ENCODE data around the gene DCUN1D4. TPM values are rescaled to one million over a fixed set of nuclear protein-coding genes. Genes with fewer than 3 reads are reported as not detected.

The DCUN1D4 gene
- total and polyA plus RNA-seq, 4 donors, result 15.2 to 33.9 (median 21.8) TPM

DNA sequence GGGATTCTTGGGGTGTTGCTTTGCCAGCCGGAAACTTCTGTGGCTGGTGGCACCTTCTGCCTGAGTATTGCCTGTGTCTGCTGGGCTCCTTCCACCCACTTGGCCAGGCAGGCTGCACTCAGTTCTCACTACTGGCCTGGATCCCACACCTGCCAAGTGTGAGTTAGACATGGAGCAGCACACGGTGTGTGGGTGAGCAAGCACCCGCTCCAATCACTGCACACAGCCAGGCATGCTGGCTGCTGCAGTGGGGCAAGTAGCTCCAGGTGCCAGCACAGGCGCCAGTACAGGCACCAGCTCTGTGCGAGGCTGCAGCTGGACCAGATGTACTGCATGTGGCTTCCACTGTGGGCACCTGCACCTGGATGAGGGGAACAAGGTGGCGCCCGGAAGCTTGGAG lies 23.9 kb downstream of the DCUN1D4 start:
- peaks cover 3 to 43% (median 24%) of the 10 kb centered on the region in 4 donors for H3K4me1 ChIP-seq (ENCODE audit: control insufficient read depth in 4 of 4, insufficient read depth in 4 of 4, low read length in 3 of 4)
- H3K9me3 ChIP-seq (ENCODE audit: control insufficient read depth in 4 of 4, low read length in 3 of 4), result no peaks in the 10 kb centered on the region
- peaks cover 6 to 27% (median 19%) of the 10 kb centered on the region in 4 donors for H3K36me3 ChIP-seq (ENCODE audit: control insufficient read depth in 4 of 4, insufficient read depth in 3 of 4, low read depth in 1 of 4, low read length in 3 of 4)
- no peak for DNase-seq (ENCODE audit: low spot score)
- no peaks in the 10 kb centered on the region for H3K27me3 ChIP-seq (ENCODE audit: control insufficient read depth in 4 of 4, insufficient read depth in 4 of 4, low read length in 3 of 4)
- no peak overlapping the region for H3K9ac ChIP-seq (ENCODE audit: low read depth in 1 of 2, low read length in 2 of 2)
- 93% methylated on average over 7 of the region's 7 CpGs for WGBS
- H3K27ac ChIP-seq (ENCODE audit: low read depth in 1 of 2, low read length in 2 of 2), result no peak overlapping the region
- TF ChIP-seq YY1 (IDR thresholded peaks at IDR 0.05) (no peak), SP1 (IDR thresholded peaks at IDR 0.05) (no peak), HNF4A (conservative IDR thresholded peaks at IDR 0.05) (no peak), CTCF (IDR thresholded peaks at IDR 0.05; ENCODE audit: low read depth, low read length, missing input control) (no peak), GABPA (IDR thresholded peaks at IDR 0.05 in 1 of 2, conservative IDR thresholded peaks at IDR 0.05 in 1 of 2) (no peak), HNF4G (IDR thresholded peaks at IDR 0.05) (no peak), JUND (IDR thresholded peaks at IDR 0.05) (no peak), TAF1 (conservative IDR thresholded peaks at IDR 0.05) (no peak)
- no peak overlapping the region for H3K4me3 ChIP-seq (ENCODE audit: low read depth in 1 of 3, low read length in 3 of 3)

DNA sequence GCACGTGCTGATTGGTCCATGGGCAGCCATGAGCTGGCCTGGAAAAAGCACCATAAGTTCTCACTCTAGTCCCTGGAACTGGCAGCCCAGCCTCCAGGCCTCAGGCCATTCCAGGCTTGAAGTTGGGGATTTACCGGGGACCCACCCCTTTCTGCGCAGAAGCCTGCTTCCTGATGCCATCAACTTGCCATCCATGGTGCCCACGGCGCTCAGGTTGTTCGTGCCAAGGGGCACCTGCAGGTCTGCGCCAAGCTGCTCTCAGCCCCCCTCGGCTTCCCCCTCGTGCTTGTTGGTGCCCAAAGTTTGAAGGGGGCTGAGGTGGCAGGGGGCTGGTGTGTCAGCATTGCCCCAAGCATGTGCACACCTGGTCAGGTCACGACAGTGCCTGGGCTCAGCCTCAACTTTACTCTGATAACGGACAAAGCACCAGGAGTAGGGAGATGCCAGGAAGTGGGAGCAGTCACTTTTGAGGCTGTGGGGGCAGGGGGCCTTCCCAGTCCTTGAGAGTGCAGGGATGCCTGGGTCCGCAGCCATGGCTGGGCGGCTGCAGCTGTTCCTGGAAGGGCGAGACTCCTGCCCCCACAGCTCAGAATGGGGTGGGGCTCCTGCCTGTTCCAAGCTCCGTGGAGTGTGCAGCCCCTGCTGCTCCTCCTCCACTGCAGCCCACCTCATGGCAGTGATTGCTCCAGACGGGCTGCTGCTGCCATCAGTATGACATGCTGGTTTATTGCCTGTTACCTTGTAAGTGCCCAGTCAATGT lies 24.9 kb downstream of the DCUN1D4 start:
- 97% methylated on average over 16 of the region's 16 CpGs for WGBS
- Histone ChIP-seq H3K36me3 (ENCODE audit: control insufficient read depth in 4 of 4, insufficient read depth in 3 of 4, low read depth in 1 of 4, low read length in 3 of 4) (peaks cover 6 to 27% (median 21%) of the 10 kb centered on the region in 4 donors), H3K27ac (ENCODE audit: low read depth in 1 of 2, low read length in 2 of 2) (no peak overlapping the region), H3K9me3 (ENCODE audit: control insufficient read depth in 4 of 4, low read length in 3 of 4) (no peaks in the 10 kb centered on the region), H3K9ac (ENCODE audit: low read depth in 1 of 2, low read length in 2 of 2) (no peak overlapping the region), H3K4me1 (ENCODE audit: control insufficient read depth in 4 of 4, insufficient read depth in 4 of 4, low read length in 3 of 4) (peaks cover 3 to 42% (median 30%) of the 10 kb centered on the region in 4 donors), H3K27me3 (ENCODE audit: control insufficient read depth in 4 of 4, insufficient read depth in 4 of 4, low read length in 3 of 4) (no peaks in the 10 kb centered on the region), H3K4me3 (ENCODE audit: low read depth in 1 of 3, low read length in 3 of 3) (no peak overlapping the region)
- no peak for DNase-seq (ENCODE audit: low spot score)
- TF ChIP-seq RAD21 (IDR thresholded peaks at IDR 0.05) (no peak), FOXA2 (IDR thresholded peaks at IDR 0.05) (no peak), JUND (IDR thresholded peaks at IDR 0.05) (no peak), MAX (IDR thresholded peaks at IDR 0.05) (no peak), TAF1 (conservative IDR thresholded peaks at IDR 0.05) (no peak), RXRA (IDR thresholded peaks at IDR 0.05) (no peak), FOXA1 (IDR thresholded peaks at IDR 0.05) (no peak), GABPA (IDR thresholded peaks at IDR 0.05 in 1 of 2, conservative IDR thresholded peaks at IDR 0.05 in 1 of 2) (no peak), HNF4G (IDR thresholded peaks at IDR 0.05) (no peak), CTCF (IDR thresholded peaks at IDR 0.05; ENCODE audit: low read depth, low read length, missing input control) (no peak), NR2F2 (IDR thresholded peaks at IDR 0.05) (no peak), HNF4A (conservative IDR thresholded peaks at IDR 0.05) (no peak), EGR1 (IDR thresholded peaks at IDR 0.05; ENCODE audit: low read depth in 2 of 2) (no peak), YY1 (IDR thresholded peaks at IDR 0.05) (no peak), SP1 (IDR thresholded peaks at IDR 0.05) (no peak)
- TF ChIP-seq, protein P1, sequence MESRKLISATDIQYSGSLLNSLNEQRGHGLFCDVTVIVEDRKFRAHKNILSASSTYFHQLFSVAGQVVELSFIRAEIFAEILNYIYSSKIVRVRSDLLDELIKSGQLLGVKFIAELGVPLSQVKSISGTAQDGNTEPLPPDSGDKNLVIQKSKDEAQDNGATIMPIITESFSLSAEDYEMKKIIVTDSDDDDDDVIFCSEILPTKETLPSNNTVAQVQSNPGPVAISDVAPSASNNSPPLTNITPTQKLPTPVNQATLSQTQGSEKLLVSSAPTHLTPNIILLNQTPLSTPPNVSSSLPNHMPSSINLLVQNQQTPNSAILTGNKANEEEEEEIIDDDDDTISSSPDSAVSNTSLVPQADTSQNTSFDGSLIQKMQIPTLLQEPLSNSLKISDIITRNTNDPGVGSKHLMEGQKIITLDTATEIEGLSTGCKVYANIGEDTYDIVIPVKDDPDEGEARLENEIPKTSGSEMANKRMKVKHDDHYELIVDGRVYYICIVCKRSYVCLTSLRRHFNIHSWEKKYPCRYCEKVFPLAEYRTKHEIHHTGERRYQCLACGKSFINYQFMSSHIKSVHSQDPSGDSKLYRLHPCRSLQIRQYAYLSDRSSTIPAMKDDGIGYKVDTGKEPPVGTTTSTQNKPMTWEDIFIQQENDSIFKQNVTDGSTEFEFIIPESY (IDR thresholded peaks at IDR 0.05), result no peak
- TF ChIP-seq, protein P2, sequence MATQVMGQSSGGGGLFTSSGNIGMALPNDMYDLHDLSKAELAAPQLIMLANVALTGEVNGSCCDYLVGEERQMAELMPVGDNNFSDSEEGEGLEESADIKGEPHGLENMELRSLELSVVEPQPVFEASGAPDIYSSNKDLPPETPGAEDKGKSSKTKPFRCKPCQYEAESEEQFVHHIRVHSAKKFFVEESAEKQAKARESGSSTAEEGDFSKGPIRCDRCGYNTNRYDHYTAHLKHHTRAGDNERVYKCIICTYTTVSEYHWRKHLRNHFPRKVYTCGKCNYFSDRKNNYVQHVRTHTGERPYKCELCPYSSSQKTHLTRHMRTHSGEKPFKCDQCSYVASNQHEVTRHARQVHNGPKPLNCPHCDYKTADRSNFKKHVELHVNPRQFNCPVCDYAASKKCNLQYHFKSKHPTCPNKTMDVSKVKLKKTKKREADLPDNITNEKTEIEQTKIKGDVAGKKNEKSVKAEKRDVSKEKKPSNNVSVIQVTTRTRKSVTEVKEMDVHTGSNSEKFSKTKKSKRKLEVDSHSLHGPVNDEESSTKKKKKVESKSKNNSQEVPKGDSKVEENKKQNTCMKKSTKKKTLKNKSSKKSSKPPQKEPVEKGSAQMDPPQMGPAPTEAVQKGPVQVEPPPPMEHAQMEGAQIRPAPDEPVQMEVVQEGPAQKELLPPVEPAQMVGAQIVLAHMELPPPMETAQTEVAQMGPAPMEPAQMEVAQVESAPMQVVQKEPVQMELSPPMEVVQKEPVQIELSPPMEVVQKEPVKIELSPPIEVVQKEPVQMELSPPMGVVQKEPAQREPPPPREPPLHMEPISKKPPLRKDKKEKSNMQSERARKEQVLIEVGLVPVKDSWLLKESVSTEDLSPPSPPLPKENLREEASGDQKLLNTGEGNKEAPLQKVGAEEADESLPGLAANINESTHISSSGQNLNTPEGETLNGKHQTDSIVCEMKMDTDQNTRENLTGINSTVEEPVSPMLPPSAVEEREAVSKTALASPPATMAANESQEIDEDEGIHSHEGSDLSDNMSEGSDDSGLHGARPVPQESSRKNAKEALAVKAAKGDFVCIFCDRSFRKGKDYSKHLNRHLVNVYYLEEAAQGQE (IDR thresholded peaks at IDR 0.05), result no peak
- TF ChIP-seq, protein P3, sequence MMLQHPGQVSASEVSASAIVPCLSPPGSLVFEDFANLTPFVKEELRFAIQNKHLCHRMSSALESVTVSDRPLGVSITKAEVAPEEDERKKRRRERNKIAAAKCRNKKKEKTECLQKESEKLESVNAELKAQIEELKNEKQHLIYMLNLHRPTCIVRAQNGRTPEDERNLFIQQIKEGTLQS (IDR thresholded peaks at IDR 0.05), result no peak

All from liver (tissue), 9 donors.